HG02852 (cell line): ENCODE data around the gene PGM2L1.
"Not testable (repeated sequence)": the region's sequence is repeated elsewhere in the genome, so short reads cannot be mapped to it uniquely, and the experiment has no call there.

Experiments
- ATAC-seq: cut with Tn5 transposase; IDR thresholded peaks from one replicate; pipeline ENCODE4 v1.9.1; 2021; ENCODE audit warnings: mild to moderate bottlenecking, moderate library complexity; ENCODE audit not compliant: unreplicated experiment

PGM2L1 gene

DNA sequence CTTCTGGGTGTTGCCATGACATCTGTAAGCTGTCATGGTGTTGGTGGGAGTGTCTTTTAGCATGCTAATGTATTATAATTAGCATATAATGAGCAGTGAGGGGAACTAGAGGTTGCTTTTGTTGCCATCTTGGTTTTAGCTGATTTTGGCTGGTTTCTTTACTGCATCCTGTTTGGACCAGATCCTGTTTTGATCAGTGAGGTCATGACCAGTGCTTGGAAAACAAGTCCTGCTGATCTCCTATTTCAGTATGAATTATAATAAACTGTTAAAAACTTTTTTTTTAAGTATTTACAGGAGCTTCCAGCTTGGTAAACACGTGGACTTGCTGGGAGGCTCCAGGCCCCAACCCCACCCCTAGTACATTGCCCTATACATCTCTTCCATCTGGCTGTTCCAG lies 56.3 kb downstream of the PGM2L1 start:
- ATAC-seq: no peak

DNA sequence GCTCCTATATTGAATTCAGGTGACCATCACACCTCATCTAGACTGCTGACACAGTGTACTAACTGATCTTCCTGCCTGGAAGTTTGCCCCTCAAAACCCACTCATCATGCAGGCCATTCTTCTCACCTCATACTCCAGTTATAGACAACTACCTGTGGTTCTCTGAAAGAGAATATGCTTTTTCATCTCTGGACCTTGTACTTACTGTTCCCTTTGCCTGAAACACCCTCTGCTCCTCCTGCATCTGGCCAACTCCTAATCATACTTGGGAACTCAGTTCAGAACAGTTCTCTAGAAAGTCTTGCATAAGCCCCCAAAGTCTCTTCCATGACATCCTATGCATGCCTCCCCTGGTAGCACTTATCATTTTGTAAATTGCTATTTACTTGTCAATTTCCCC lies 58.6 kb downstream of the PGM2L1 start:
- no peak for ATAC-seq

DNA sequence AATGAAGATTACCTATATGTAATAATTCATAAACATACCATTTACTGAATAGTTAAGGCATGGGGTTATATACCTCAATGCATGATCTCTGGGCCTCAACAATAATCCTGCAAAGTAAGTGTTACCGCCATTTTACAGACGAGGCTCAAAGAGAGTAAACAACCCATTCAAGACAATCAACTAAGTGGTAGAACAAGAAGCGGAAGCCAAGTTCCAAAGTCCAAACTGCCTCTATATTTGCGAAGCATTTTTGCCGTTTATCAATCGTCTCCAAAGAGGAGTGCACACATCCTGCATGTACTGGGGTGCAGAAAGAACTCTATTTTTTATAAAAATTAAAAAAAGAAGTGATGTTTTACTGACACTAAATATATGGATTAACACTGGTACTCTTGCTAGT lies 59.3 kb downstream of the PGM2L1 start:
- ATAC-seq: no peak

DNA sequence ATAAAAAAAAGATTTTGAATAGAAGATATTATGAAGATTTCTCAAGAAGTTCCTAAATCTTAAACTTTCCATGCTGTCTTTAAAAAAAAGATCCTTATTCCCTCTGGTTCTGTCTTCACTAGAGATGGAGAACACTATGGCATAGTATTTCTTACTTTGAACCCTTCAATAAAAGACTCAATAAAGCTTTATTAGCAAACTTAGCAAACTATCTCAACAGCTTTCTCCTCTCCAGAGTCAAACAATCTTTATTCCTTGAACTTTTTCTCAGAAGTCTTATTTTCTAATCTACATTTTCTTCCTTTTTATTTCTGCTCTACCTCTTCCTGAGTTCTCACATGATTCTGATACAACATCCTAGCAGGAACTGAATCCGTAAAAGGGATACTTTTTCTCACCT lies 65.0 kb downstream of the PGM2L1 start:
- ATAC-seq: no peak

DNA sequence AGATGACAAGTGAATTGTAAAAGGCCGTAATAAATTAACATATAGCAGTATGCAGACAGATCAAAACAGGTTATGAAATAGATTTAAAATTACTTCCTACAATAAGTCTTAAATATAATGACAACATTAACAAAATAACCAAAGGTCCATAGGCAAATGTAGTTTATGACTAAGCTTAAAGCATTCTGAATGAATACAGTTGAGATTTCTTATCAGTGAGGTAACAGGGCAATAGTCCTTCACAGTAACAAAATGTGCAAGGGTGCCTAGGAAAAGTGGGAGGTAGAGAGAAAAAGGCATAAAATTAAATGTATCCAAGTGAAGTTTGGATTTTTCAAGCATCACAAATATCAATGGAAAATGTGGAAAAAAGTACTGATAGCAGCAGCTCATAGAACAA lies 65.9 kb downstream of the PGM2L1 start:
- ATAC-seq: no peak

DNA sequence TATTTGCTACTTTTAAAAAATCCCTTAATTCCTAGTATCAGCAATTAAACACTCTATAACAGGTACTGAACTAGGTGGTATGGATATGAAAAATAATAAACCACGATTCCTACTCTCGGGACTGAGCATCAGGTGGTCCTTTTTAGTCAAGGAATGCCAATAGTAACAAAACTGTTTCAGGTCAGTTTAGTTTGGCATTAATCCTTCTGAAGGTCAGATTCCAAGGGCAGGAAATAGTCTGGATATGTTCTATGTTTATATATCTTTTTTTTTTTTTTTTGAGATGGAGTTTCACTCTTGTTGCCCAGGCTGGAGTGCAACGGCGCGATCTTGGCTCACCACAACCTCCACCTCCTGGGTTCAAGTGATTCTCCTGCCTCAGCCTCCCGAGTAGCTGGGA lies 67.2 kb downstream of the PGM2L1 start:
- not testable (repeated sequence) for ATAC-seq

DNA sequence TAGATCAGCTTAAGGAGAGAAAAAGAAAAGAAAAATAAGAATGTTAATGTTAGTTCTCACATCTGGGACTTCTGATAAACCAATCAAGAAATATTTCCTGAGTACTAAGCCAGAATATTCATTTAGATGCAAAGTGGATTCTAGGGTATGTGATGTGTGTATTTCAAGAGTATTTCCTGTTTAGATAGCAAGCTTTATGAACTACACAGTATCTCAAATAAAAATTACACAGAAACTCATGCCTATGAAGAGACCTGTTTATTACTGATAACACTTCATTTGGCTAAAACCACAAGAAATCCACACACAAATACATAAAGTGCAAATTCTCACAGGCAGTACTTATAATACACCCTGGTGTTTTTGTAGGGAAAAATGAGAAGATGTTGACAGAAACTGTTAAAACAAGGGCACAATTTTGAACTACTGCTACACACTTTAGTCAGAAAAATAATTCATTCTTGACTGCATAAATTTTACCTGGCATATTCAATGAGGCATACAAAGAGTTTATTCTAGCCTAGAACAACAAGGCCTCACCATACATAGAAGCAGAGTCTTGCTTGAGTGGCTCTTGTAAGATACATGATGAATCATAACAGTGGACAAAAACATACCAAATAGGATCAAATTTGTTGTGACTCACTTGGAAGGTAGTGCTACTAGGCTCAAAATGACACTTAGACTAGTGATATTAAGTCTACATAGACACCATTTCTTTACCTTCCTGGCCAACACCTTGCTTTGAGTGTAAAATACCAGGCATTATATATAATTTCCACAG lies 68.0 kb downstream of the PGM2L1 start:
- ATAC-seq: no peak

DNA sequence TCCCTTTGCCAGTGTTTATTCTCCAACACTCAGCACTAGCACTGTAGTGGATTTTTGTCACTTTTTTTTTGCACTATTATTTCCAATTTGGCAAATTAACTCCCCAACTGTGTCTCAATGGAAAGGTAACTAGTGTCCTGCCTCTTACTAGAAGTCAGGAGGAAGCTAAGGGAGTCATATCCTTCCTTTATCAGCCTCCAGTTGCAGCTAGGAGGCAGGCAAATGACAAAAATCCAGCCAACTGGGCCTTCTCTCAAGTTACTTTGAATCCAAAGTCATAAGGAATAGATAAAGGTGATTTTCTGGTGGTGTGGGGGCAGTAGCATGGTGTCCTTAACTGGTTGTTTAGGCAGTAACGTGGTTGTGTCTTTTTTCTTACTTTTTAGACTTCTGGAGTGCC lies 71.2 kb downstream of the PGM2L1 start:
- ATAC-seq: no peak

DNA sequence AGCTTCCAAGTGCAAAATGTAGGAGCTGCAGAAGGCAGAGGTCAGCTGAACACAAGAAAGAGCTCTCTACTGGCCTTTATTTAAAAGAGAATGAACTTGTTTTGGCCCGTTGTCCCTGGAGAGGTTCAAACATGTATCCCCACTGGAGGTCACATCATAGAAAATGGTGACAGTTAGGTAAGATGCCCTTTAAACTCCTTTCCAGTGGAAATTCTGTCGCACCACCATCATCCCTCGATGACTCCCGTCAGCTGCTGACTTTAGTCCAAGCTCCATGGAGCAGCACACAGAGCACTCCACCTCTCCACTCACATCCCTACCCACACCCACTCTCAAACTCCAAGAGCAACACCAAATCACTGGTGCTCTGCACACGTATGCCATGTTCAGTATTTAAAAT lies 71.6 kb downstream of the PGM2L1 start:
- ATAC-seq: no peak

DNA sequence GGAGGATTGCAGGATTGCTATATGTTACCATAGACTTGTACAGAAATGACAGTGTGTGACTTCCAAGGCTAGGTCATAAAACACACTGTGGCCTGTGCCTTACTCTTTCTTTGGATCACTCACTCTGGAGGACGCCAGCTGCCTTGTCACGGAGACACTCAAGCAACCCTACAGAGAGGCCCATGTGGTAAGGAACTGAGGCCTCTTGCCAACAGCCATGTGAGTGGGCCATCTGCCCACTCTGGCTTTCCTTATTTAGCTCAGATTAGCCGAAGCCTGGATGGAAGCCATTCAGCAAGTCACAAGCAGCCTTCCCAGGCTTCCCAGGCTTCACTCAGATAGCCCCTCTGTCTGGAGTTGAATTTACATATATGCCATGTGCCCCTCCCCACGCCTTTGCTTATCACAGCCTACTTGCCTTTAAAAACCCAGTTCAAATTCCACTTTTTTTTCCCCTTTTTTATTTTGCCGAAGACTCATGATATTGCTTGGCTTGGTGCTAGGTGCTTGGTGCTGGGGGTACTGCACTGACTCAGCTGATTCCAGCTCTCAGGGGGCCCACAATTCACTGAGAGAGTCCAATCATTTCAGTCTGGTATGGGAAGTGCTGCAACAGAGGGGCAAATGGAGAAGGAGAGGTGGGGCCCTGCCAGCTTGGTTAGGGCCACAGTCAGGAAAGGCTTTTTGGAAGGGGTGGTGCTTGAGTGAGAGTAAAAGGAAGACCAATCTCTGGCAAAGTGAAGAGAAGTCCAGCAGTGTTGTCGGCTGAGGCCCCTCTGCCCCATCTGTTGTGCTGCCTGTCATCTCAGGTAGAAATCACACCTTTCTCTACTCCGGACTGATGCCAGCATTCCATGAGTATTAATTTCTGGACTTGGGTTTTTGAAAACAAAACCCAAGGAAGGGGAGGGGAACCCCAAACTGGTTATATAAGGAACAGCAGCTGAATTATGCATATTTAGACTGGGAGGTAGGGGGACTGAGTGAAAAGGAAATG lies 72.3 kb downstream of the PGM2L1 start:
- no peak for ATAC-seq

DNA sequence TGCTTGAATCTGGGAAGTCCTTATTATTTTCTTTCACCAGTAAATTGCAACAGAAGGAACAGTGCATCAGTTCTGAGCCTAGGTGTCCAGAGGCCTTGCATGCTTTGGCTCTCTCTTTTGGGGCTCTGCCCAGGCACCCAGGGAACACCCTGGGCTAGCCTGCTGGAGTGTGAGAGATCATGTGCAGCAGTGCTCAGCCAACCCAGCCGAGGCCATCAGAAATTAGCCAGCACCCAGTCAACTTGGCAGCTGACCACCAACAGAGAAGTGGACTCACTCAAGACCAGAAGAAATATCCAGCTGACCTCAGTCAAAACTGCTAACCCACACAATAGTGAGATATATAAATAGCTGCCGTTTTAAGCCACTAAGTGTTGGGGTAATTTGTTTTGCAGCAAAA lies 75.6 kb downstream of the PGM2L1 start:
- ATAC-seq: no peak

DNA sequence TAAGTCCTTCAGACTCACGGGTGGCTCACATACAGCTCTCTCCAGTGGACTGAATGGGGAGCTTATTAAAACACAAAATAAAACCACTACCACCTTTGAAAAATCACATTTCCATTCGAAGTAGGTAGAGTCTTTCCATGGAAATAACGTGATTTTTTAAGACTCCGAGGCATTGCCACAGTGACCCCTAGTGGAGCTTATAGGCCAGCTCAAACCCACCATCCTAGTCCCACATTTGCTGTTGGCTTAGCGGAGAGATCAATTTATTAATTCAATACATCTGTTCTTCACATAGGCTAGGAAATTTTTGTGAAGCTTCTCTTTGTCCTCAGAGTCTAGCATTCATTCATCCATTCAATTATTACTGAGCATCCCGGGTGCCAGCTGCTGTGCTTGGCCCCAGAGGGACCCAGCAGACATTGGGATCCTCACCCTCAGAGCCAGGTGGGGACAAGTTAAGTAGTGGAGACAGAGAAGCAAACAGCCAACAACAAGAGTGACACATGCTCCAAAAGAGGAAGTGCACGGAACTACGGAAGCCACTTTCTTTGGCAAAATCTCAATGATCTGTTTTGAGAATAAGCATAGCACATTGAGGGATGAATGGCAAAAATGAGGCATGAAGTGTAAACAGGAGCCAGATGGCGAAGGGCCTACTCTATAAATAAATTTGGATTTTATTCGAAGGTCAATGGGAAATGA lies 76.6 kb downstream of the PGM2L1 start:
- ATAC-seq: no peak

DNA sequence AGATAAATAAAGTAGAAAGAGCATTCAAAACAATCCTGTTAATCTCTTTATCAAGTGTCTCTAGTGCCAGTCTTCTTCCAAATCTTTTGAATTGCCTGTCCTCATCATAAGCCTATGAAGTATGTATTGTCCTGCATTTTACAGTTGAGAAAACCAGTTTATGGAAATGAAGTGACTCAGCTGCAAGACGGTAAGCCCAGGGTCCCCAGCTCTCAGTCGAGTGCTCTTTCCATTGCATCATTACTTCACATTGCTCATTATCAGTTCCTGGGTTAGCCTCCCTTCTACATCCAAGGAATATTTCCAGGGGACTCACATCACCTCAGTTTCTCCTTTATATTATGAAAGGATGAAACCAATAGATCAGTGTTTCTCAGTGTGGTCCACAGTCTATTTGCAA lies 77.7 kb downstream of the PGM2L1 start:
- no peak for ATAC-seq

DNA sequence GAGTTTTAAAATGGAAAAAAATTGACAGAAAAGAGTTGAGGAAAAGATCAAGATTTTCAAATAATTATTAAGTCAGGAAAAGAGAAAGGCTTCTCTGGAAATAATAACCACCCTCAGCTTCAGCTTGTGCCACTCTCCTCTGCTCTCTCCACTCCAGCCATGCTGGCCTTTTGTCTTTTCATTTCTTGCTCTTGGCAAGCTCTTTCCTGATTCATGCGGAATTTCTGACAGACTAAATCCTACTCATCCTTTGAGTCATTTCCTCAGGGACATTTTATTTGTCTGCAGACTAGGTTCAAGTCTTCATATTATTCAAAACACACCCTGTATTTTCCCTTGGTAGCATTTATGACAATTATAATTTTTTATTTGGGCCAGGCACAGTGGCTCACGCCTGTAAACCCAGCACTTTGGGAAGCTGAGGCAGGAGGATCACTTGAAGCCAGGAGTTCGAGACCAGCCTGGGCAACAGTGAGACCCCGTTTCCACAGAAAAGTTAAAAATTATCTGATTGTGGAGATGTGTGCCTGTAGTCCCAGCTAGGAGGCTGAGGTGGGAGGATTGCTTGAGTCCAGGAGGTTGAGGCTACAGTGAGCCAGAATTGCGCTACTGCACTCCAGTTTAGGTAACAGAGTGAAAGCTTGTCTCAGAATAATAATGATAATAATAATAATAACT lies 79.0 kb downstream of the PGM2L1 start:
- no peak for ATAC-seq

DNA sequence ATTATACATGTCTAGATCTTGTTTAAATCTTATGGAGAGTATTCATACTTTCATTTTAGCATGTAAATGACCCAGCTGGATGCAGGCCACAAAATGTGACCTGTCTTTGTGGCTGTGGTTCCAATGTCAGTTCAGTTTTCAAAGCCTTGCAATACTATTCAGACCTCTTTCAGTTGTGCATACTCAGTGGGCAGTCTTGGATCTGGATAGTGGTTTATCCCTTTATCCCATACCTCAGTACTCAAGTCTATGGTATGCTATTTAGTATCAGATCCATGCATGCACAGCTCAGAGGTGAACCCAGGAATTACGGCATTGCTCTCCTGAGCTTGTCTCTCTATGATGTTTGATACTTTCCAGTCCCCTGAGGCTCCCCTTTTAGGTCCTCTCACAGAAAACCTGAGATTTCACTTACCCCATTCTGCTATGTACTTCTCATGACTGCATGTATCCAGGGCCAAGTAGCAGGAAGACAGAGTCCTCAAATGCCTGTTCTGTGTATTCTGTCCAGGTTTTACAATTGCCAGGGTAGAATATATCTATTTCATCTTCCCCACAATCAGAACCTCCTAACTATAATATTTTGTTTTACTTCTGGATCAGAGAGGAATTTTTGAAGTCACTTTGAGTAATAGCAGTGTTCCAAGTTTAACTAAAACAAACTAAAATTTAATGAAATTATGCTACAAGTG lies 79.8 kb downstream of the PGM2L1 start:
- ATAC-seq: no peak

DNA sequence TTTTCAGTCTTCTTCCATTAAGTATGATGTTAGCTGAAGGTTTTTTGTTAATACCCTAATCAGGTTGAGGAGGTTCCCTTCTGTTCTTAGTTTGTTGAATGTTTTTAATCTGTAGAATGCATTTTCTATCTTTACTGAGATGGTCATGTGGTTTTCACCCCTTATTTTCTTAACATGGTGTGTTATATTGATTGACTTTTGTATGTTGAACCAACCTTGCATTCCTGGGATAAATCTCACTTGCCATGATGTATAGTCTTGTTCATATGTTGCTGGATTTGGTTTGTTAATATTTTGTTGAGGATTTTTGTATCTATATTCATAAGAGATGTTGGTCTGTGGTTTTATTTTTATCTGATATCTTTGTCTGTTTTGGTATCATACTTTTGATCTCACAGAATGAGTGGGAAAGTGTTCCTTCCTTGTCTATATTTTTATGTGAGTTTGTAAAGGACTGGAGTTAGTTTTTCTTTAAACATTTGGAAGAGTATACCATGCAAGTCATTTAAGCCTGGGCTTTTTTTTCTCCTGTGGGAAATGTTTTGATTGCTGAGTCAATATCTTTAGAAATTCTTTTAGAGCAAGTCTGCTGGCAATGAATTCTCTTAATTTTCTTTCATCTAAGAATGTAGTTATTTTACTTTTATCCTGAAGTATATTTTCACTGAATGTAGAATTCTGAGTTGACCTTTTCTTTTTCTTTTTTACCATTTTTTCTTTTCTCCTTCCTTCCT lies 81.3 kb downstream of the PGM2L1 start:
- ATAC-seq: no peak

DNA sequence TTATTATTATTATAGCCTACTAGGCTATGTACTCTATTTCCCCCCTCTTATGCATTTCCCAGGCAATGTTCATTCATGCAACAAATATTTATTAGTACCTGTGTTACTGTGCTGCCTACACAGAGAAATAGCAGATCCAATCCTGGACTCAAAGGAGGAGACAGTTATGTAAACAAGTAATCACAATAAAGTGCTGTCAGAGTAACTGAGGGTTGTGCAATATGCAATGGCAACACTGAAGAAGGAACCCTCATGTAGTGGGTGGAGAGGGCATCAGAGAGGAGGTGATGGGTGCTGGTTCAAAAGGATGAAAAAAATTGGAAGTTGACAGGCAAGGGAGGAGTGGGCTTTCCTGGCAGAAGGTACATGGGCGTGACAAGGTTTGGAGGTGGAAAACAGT lies 85.9 kb downstream of the PGM2L1 start:
- no peak for ATAC-seq

DNA sequence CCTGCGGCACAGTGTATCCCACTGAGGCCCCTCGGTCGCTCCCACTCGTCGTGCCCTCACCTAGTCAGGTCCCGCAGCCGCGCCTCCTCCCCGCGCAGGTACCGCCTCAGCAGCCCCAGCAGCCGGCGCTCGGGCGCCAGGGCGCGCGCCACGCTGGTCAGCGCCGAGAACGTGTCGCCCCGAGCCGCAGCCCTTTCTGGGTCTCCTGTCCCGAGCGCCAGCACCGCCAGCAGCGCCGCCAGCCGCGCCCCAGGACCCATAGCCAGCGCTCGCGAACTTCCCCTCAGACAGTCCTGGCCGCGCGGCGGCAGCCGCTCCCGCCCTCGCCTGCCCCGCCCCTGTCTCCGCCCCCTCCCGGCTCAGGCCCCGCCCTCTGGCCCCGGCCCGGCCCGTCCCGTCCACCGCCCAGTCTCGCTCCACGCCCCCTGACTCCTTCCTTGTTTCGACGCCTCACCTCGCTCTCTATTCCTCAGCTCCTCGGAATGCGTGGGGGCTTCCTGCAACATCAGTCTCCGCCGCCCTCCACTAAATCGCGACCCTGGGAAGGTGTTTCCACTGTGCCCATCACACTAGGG lies 86.8 kb downstream of the PGM2L1 start, which contains the start of gene P4HA3:
TSS of gene P4HA3 (minus strand) at position 289 of the 575 bp plus-strand sequence. CDS start at position 260, 29 bp downstream.
- ATAC-seq: no peak

DNA sequence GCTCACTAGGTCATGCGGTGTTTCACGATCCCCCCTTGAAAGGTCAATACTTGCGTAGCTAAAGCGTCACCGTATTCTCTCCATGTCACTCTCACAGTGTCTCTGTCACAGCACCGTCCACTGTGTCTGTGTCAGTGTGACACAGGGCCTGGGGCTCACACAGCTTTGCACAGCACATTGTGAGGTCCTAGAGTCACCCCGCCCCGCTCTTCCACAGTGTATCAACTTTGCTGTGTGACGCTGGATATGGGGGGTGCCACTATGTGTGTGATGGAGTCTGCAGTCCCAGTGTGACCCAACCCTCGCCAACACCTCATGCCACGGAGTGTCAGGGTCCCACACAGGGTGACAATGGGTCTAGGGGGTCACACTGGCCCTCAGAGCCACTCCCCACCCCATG lies 87.4 kb downstream of the PGM2L1 start:
- no peak for ATAC-seq
